ENCODE data around the gene TRIM22.

TRIM22 gene

GRCh38 chr11:5691964-5692361 lies 2.4 kb downstream of the TRIM22 start:
- H3K4me3 ChIP-seq (ENCODE audit: low read depth in 1 of 2, low read length in 2 of 2), result peak overlapping the region; percentile 68 to 91
- H3K27me3 ChIP-seq (ENCODE audit: low read depth, low read length), result no peaks in the 10 kb centered on the region
- H3K27ac ChIP-seq (ENCODE audit: low read length), result no peak overlapping the region
- peaks cover 3 to 12% of the 10 kb centered on the region in 2 donors for H3K36me3 ChIP-seq (ENCODE audit: control insufficient read depth in 1 of 2, insufficient read depth in 2 of 2, low read length in 2 of 2)
- peaks cover 0 to 12% of the 10 kb centered on the region in 2 donors for H3K4me1 ChIP-seq (ENCODE audit: control insufficient read depth in 1 of 2, insufficient read depth in 2 of 2, low read length in 2 of 2)
- H3K9me3 ChIP-seq (ENCODE audit: control insufficient read depth in 1 of 2, low read length in 2 of 2), result no peaks in the 10 kb centered on the region

GRCh38 chr11:5694642-5695041 lies 5.1 kb downstream of the TRIM22 start:
- H3K36me3 ChIP-seq (ENCODE audit: control insufficient read depth in 1 of 2, insufficient read depth in 2 of 2, low read length in 2 of 2), result peaks cover 20 to 28% of the 10 kb centered on the region in 2 donors
- no peak overlapping the region for H3K27ac ChIP-seq (ENCODE audit: low read length)
- no peak overlapping the region for H3K4me3 ChIP-seq (ENCODE audit: low read depth in 1 of 2, low read length in 2 of 2)
- H3K9me3 ChIP-seq (ENCODE audit: control insufficient read depth in 1 of 2, low read length in 2 of 2), result no peaks in the 10 kb centered on the region
- H3K4me1 ChIP-seq (ENCODE audit: control insufficient read depth in 1 of 2, insufficient read depth in 2 of 2, low read length in 2 of 2), result peaks cover 0 to 4% of the 10 kb centered on the region in 2 donors
- H3K27me3 ChIP-seq (ENCODE audit: low read depth, low read length), result no peaks in the 10 kb centered on the region

GRCh38 chr11:5695580-5695979 lies 6.0 kb downstream of the TRIM22 start:
- Histone ChIP-seq H3K9me3 (ENCODE audit: control insufficient read depth in 1 of 2, low read length in 2 of 2) (no peaks in the 10 kb centered on the region), H3K27ac (ENCODE audit: low read length) (no peak overlapping the region), H3K36me3 (ENCODE audit: control insufficient read depth in 1 of 2, insufficient read depth in 2 of 2, low read length in 2 of 2) (peaks cover 20 to 28% of the 10 kb centered on the region in 2 donors), H3K27me3 (ENCODE audit: low read depth, low read length) (no peaks in the 10 kb centered on the region), H3K4me1 (ENCODE audit: control insufficient read depth in 1 of 2, insufficient read depth in 2 of 2, low read length in 2 of 2) (peaks cover 0 to 4% of the 10 kb centered on the region in 2 donors), H3K4me3 (ENCODE audit: low read depth in 1 of 2, low read length in 2 of 2) (no peak overlapping the region)

- H3K4me1 ChIP-seq (ENCODE audit: control insufficient read depth in 1 of 2, insufficient read depth in 2 of 2, low read length in 2 of 2), result peaks cover 0 to 4% of the 10 kb centered on the region in 2 donors
- no peaks in the 10 kb centered on the region for H3K9me3 ChIP-seq (ENCODE audit: control insufficient read depth in 1 of 2, low read length in 2 of 2)
- H3K27me3 ChIP-seq (ENCODE audit: low read depth, low read length), result no peaks in the 10 kb centered on the region
- peaks cover 20 to 32% of the 10 kb centered on the region in 2 donors for H3K36me3 ChIP-seq (ENCODE audit: control insufficient read depth in 1 of 2, insufficient read depth in 2 of 2, low read length in 2 of 2)
- no peak overlapping the region for H3K27ac ChIP-seq (ENCODE audit: low read length)
- H3K4me3 ChIP-seq (ENCODE audit: low read depth in 1 of 2, low read length in 2 of 2), result no peak overlapping the region
Observed at GRCh38 chr11:5696210-5696609, 6.6 kb downstream of the TRIM22 start.

- H3K4me1 ChIP-seq (ENCODE audit: control insufficient read depth in 1 of 2, insufficient read depth in 2 of 2, low read length in 2 of 2), result peaks cover 0 to 4% of the 10 kb centered on the region in 2 donors
- H3K27me3 ChIP-seq (ENCODE audit: low read depth, low read length), result no peaks in the 10 kb centered on the region
- H3K36me3 ChIP-seq (ENCODE audit: control insufficient read depth in 1 of 2, insufficient read depth in 2 of 2, low read length in 2 of 2), result peaks cover 24 to 34% of the 10 kb centered on the region in 2 donors
- no peak overlapping the region for H3K27ac ChIP-seq (ENCODE audit: low read length)
- no peaks in the 10 kb centered on the region for H3K9me3 ChIP-seq (ENCODE audit: control insufficient read depth in 1 of 2, low read length in 2 of 2)
- H3K4me3 ChIP-seq (ENCODE audit: low read depth in 1 of 2, low read length in 2 of 2), result no peak overlapping the region
Observed at GRCh38 chr11:5698281-5698680, 8.7 kb downstream of the TRIM22 start.

- Histone ChIP-seq H3K36me3 (ENCODE audit: control insufficient read depth in 1 of 2, insufficient read depth in 2 of 2, low read length in 2 of 2) (peaks cover 27 to 34% of the 10 kb centered on the region in 2 donors), H3K27ac (ENCODE audit: low read length) (no peak overlapping the region), H3K9me3 (ENCODE audit: control insufficient read depth in 1 of 2, low read length in 2 of 2) (no peaks in the 10 kb centered on the region), H3K4me1 (ENCODE audit: control insufficient read depth in 1 of 2, insufficient read depth in 2 of 2, low read length in 2 of 2) (no peaks in the 10 kb centered on the region), H3K27me3 (ENCODE audit: low read depth, low read length) (no peaks in the 10 kb centered on the region), H3K4me3 (ENCODE audit: low read depth in 1 of 2, low read length in 2 of 2) (no peak overlapping the region)
Observed at GRCh38 chr11:5700421-5701054, 10.9 kb downstream of the TRIM22 start.

- Histone ChIP-seq H3K36me3 (ENCODE audit: control insufficient read depth in 1 of 2, insufficient read depth in 2 of 2, low read length in 2 of 2) (peaks cover 27 to 33% of the 10 kb centered on the region in 2 donors), H3K4me3 (ENCODE audit: low read depth in 1 of 2, low read length in 2 of 2) (no peak overlapping the region), H3K9me3 (ENCODE audit: control insufficient read depth in 1 of 2, low read length in 2 of 2) (no peaks in the 10 kb centered on the region), H3K27ac (ENCODE audit: low read length) (no peak overlapping the region), H3K4me1 (ENCODE audit: control insufficient read depth in 1 of 2, insufficient read depth in 2 of 2, low read length in 2 of 2) (no peaks in the 10 kb centered on the region), H3K27me3 (ENCODE audit: low read depth, low read length) (no peaks in the 10 kb centered on the region)
Observed at GRCh38 chr11:5701055-5701577, 11.5 kb downstream of the TRIM22 start.

GRCh38 chr11:5703741-5704536 lies 14.3 kb downstream of the TRIM22 start:
- Histone ChIP-seq H3K27ac (ENCODE audit: low read length) (no peak overlapping the region), H3K36me3 (ENCODE audit: control insufficient read depth in 1 of 2, insufficient read depth in 2 of 2, low read length in 2 of 2) (peaks cover 22 to 32% of the 10 kb centered on the region in 2 donors), H3K9me3 (ENCODE audit: control insufficient read depth in 1 of 2, low read length in 2 of 2) (no peaks in the 10 kb centered on the region), H3K4me1 (ENCODE audit: control insufficient read depth in 1 of 2, insufficient read depth in 2 of 2, low read length in 2 of 2) (no peaks in the 10 kb centered on the region), H3K4me3 (ENCODE audit: low read depth in 1 of 2, low read length in 2 of 2) (no peak overlapping the region), H3K27me3 (ENCODE audit: low read depth, low read length) (no peaks in the 10 kb centered on the region)

- Histone ChIP-seq H3K27me3 (ENCODE audit: low read depth, low read length) (no peaks in the 10 kb centered on the region), H3K9me3 (ENCODE audit: control insufficient read depth in 1 of 2, low read length in 2 of 2) (no peaks in the 10 kb centered on the region), H3K4me1 (ENCODE audit: control insufficient read depth in 1 of 2, insufficient read depth in 2 of 2, low read length in 2 of 2) (no peaks in the 10 kb centered on the region), H3K27ac (ENCODE audit: low read length) (no peak overlapping the region), H3K36me3 (ENCODE audit: control insufficient read depth in 1 of 2, insufficient read depth in 2 of 2, low read length in 2 of 2) (peaks cover 30 to 47% of the 10 kb centered on the region in 2 donors), H3K4me3 (ENCODE audit: low read depth in 1 of 2, low read length in 2 of 2) (no peak overlapping the region)
Observed at GRCh38 chr11:5705688-5706087, 16.1 kb downstream of the TRIM22 start.

GRCh38 chr11:5712507-5712906 lies 22.9 kb downstream of the TRIM22 start:
- H3K4me1 ChIP-seq (ENCODE audit: control insufficient read depth in 1 of 2, insufficient read depth in 2 of 2, low read length in 2 of 2), result no peaks in the 10 kb centered on the region
- H3K9me3 ChIP-seq (ENCODE audit: control insufficient read depth in 1 of 2, low read length in 2 of 2), result no peaks in the 10 kb centered on the region
- H3K27me3 ChIP-seq (ENCODE audit: low read depth, low read length), result no peaks in the 10 kb centered on the region
- H3K4me3 ChIP-seq (ENCODE audit: low read depth in 1 of 2, low read length in 2 of 2), result no peak overlapping the region
- H3K27ac ChIP-seq (ENCODE audit: low read length), result no peak overlapping the region
- peaks cover 18 to 28% of the 10 kb centered on the region in 2 donors for H3K36me3 ChIP-seq (ENCODE audit: control insufficient read depth in 1 of 2, insufficient read depth in 2 of 2, low read length in 2 of 2)

GRCh38 chr11:5713695-5714094 lies 24.1 kb downstream of the TRIM22 start:
- no peak overlapping the region for H3K27ac ChIP-seq (ENCODE audit: low read length)
- no peak overlapping the region for H3K4me3 ChIP-seq (ENCODE audit: low read depth in 1 of 2, low read length in 2 of 2)
- H3K27me3 ChIP-seq (ENCODE audit: low read depth, low read length), result no peaks in the 10 kb centered on the region
- no peaks in the 10 kb centered on the region for H3K4me1 ChIP-seq (ENCODE audit: control insufficient read depth in 1 of 2, insufficient read depth in 2 of 2, low read length in 2 of 2)
- peaks cover 11 to 17% of the 10 kb centered on the region in 2 donors for H3K36me3 ChIP-seq (ENCODE audit: control insufficient read depth in 1 of 2, insufficient read depth in 2 of 2, low read length in 2 of 2)
- no peaks in the 10 kb centered on the region for H3K9me3 ChIP-seq (ENCODE audit: control insufficient read depth in 1 of 2, low read length in 2 of 2)

Measured in muscle layer of duodenum (tissue), 2 donors.